ENCODE measurements around the gene JAM2.

The JAM2 gene

GRCh38 chr21:25733859-25734653 lies 95.0 kb downstream of the JAM2 start:
- in situ Hi-C loops (cut with HindIII; ENCODE audit: low sequenced_read_pairs): no loop called here
- peak; percentile 14 for DNase-seq (ENCODE audit: low read depth, low spot score)
- TF ChIP-seq CTCF (IDR thresholded peaks at IDR 0.05; ENCODE audit: low read depth, low read length): no peak
- peak overlapping the region; percentile 89 for H3K4me3 ChIP-seq (ENCODE audit: low read depth, low read length)

- DNase-seq (ENCODE audit: low read depth, low spot score): no peak
- in situ Hi-C loops (cut with HindIII; ENCODE audit: low sequenced_read_pairs): no loop called here
- no peak for TF ChIP-seq CTCF (IDR thresholded peaks at IDR 0.05; ENCODE audit: low read depth, low read length)
- H3K4me3 ChIP-seq (ENCODE audit: low read depth, low read length): peak overlapping the region; percentile 89
These were observed 95.5 kb downstream of the JAM2 start for GRCh38 chr21:25734654-25734903.

GRCh38 chr21:25734904-25735645 lies 96.0 kb downstream of the JAM2 start, which contains the start of the genes ATP5PF and GABPA:
TSS of gene ATP5PF (minus strand) at chr21:25734904. CDS start at chr21:25729794, 5,110 bp downstream.
TSS of gene GABPA (plus strand) at chr21:25734972. CDS start at chr21:25741599, 6,627 bp downstream.
- peak; percentile 99 for DNase-seq (ENCODE audit: low read depth, low spot score)
- peak within 1 kb of the TSS; percentile 89 for H3K4me3 ChIP-seq (ENCODE audit: low read depth, low read length)
- in situ Hi-C loops (cut with HindIII; ENCODE audit: low sequenced_read_pairs): no loop called here
- no peak for TF ChIP-seq CTCF (IDR thresholded peaks at IDR 0.05; ENCODE audit: low read depth, low read length)

- H3K4me3 ChIP-seq (ENCODE audit: low read depth, low read length): peak overlapping the region; percentile 89
- in situ Hi-C loops (cut with HindIII; ENCODE audit: low sequenced_read_pairs): no loop called here
- no peak for TF ChIP-seq CTCF (IDR thresholded peaks at IDR 0.05; ENCODE audit: low read depth, low read length)
- peak; percentile 91 for DNase-seq (ENCODE audit: low read depth, low spot score)
These were observed 96.9 kb downstream of the JAM2 start for GRCh38 chr21:25735646-25736597.

- TF ChIP-seq CTCF (IDR thresholded peaks at IDR 0.05; ENCODE audit: low read depth, low read length): no peak
- no peak for DNase-seq (ENCODE audit: low read depth, low spot score)
- in situ Hi-C loops (cut with HindIII; ENCODE audit: low sequenced_read_pairs): no loop called here
- no peak overlapping the region for H3K4me3 ChIP-seq (ENCODE audit: low read depth, low read length)
These were observed 98.4 kb downstream of the JAM2 start for GRCh38 chr21:25737421-25737820.

GRCh38 chr21:25742900-25743299 lies 103.8 kb downstream of the JAM2 start:
- in situ Hi-C loops (cut with HindIII; ENCODE audit: low sequenced_read_pairs): no loop called here
- no peak for DNase-seq (ENCODE audit: low read depth, low spot score)
- no peak for TF ChIP-seq CTCF (IDR thresholded peaks at IDR 0.05; ENCODE audit: low read depth, low read length)
- H3K4me3 ChIP-seq (ENCODE audit: low read depth, low read length): no peak overlapping the region

All from astrocyte of the spinal cord (primary cell).